Measurements from ENCODE around the gene B3GNT5.

Gene B3GNT5

GRCh38 chr3:183262875-183263378 lies 9.9 kb downstream of the B3GNT5 start:
- DNase-seq (ENCODE audit: low read depth), result no peak
- H3K4me3 ChIP-seq (ENCODE audit: low read depth, low read length), result no peak overlapping the region
- TF ChIP-seq MYC (IDR thresholded peaks at IDR 0.05; ENCODE audit: low read depth, low read length) (no peak), MAX (IDR thresholded peaks at IDR 0.05; ENCODE audit: low read depth, low read length) (no peak), POLR2A (IDR thresholded peaks at IDR 0.05; ENCODE audit: extremely low read depth, insufficient read length) (no peak)
- TF ChIP-seq, protein P1, sequence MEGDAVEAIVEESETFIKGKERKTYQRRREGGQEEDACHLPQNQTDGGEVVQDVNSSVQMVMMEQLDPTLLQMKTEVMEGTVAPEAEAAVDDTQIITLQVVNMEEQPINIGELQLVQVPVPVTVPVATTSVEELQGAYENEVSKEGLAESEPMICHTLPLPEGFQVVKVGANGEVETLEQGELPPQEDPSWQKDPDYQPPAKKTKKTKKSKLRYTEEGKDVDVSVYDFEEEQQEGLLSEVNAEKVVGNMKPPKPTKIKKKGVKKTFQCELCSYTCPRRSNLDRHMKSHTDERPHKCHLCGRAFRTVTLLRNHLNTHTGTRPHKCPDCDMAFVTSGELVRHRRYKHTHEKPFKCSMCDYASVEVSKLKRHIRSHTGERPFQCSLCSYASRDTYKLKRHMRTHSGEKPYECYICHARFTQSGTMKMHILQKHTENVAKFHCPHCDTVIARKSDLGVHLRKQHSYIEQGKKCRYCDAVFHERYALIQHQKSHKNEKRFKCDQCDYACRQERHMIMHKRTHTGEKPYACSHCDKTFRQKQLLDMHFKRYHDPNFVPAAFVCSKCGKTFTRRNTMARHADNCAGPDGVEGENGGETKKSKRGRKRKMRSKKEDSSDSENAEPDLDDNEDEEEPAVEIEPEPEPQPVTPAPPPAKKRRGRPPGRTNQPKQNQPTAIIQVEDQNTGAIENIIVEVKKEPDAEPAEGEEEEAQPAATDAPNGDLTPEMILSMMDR (IDR thresholded peaks at IDR 0.05; ENCODE audit: low read depth, low read length), result no peak

DNA sequence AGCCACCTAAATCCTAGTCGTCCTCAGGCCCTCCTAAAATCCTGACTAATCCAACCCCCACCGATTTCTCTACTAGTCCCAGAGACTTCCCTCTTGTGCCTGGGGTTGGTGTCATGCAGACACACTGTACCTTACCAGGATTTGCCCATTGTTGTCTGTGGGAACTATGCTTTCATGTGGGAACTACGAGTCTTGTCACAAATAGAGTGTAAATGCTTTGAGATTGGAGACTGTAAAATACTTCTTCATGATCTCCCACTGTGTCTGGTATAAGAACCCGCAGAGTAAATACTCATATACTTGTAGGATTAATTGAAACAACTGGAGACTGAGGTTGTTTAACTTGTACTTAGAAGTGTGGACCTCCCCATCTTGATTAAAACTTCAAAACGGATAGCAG lies 11.2 kb downstream of the B3GNT5 start:
- TF ChIP-seq MYC (IDR thresholded peaks at IDR 0.05; ENCODE audit: low read depth, low read length) (no peak), POLR2A (IDR thresholded peaks at IDR 0.05; ENCODE audit: extremely low read depth, insufficient read length) (no peak), MAX (IDR thresholded peaks at IDR 0.05; ENCODE audit: low read depth, low read length) (no peak)
- TF ChIP-seq, protein P1 (IDR thresholded peaks at IDR 0.05; ENCODE audit: low read depth, low read length), result no peak
- no peak overlapping the region for H3K4me3 ChIP-seq (ENCODE audit: low read depth, low read length)
- no peak for DNase-seq (ENCODE audit: low read depth)

DNA sequence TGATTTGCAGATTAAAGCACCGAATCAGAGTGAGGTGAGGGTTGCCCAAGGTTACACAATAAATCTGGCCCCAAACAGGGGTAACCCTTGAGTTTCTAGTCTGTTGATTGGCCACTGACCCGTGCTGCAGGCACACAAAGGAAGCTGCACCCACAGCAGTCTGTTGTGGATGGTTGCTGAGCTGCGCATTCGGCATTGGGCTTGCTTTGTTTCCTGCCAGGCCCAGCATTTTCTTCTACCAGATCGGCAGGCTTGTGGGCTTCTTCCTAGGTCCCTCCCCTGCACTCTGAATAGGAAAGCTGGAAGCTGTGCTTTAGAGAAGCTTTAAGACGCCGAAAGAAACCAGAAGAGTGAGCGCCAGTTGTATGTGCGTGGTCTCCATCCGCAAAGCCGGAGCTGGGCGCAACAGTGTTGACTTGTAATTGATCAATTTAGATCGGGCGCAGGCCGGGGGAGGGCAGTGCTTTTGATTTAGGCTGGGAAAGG lies 12.1 kb downstream of the B3GNT5 start:
- DNase-seq (ENCODE audit: low read depth), result peak; percentile 59
- no peak overlapping the region for H3K4me3 ChIP-seq (ENCODE audit: low read depth, low read length)
- TF ChIP-seq MYC (IDR thresholded peaks at IDR 0.05; ENCODE audit: low read depth, low read length), result no peak
- TF ChIP-seq MAX (IDR thresholded peaks at IDR 0.05; ENCODE audit: low read depth, low read length), result no peak
- no peak for TF ChIP-seq POLR2A (IDR thresholded peaks at IDR 0.05; ENCODE audit: extremely low read depth, insufficient read length)
- TF ChIP-seq, protein P1 (IDR thresholded peaks at IDR 0.05; ENCODE audit: low read depth, low read length), result no peak

DNA sequence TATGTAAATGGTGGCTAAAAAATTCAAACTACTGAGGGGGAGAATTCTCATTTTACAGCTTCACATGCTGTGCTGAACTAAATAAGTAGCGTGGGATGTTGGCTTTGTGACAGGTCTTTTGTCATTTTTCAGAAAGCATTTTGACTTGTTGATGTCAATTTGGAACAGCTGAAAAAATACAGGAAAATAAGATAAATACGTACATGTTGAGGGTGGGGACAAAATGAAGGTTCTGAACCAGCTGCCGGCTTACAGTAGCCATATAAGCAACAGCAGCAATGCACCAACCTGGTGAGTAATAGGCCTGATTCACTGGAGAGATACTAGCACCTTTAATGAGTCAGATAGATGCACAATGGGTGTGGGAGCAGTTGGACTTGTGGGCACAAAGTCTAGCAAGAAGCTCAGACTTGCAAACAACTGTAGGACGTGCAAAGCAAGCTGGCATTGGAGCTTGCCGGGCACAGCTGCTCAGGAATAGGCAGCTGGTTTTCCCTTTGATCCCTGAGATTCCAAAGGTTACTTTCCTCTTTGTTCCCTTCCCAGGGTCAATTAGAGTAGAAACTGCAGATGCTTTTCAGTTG lies 12.9 kb downstream of the B3GNT5 start:
- peak; percentile 41 for DNase-seq (ENCODE audit: low read depth)
- no peak overlapping the region for H3K4me3 ChIP-seq (ENCODE audit: low read depth, low read length)
- TF ChIP-seq MAX (IDR thresholded peaks at IDR 0.05; ENCODE audit: low read depth, low read length), result no peak
- TF ChIP-seq, protein P1 (IDR thresholded peaks at IDR 0.05; ENCODE audit: low read depth, low read length), result no peak
- TF ChIP-seq POLR2A (IDR thresholded peaks at IDR 0.05; ENCODE audit: extremely low read depth, insufficient read length), result no peak
- no peak for TF ChIP-seq MYC (IDR thresholded peaks at IDR 0.05; ENCODE audit: low read depth, low read length)

DNA sequence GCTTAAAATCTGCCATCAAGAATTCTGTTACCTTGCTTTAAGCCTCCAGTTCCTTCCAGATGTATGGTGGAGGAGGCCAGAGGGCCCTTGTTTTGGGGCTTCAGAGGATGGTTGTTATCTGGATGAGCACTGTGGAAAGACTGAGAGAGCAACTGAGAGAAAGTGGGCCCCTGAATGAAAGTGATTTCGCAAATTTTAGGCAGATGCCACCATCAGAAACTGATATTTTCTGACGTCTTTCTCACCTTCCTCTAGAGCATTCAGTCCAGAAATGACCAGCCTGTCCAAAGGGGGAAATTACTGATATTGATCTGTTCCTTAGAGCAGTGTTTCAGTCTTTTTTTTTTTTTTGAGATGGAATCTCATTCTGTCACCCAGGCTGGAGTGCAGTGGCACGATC lies 13.4 kb downstream of the B3GNT5 start:
- no peak overlapping the region for H3K4me3 ChIP-seq (ENCODE audit: low read depth, low read length)

More for the DNA sequence above, 13.4 kb downstream of the B3GNT5 start:
- TF ChIP-seq, protein P1 (IDR thresholded peaks at IDR 0.05; ENCODE audit: low read depth, low read length), result no peak
- TF ChIP-seq POLR2A (IDR thresholded peaks at IDR 0.05; ENCODE audit: extremely low read depth, insufficient read length), result no peak
- no peak for TF ChIP-seq MAX (IDR thresholded peaks at IDR 0.05; ENCODE audit: low read depth, low read length)
- no peak for TF ChIP-seq MYC (IDR thresholded peaks at IDR 0.05; ENCODE audit: low read depth, low read length)
- no peak for DNase-seq (ENCODE audit: low read depth)
